LNCAP (cell line): ENCODE data around the gene USP21.

Experiments used
- TF ChIP-seq, protein P1 (sequence below): fragments of 450-650 bp; IDR thresholded peaks from 2 replicates; pipeline ENCODE4 v1.5.1; 2017; ENCODE audit warnings: mild to moderate bottlenecking

Gene USP21

GRCh38 chr1:161206411-161207140, 47.3 kb downstream of the USP21 start:
- TF ChIP-seq, protein P1, sequence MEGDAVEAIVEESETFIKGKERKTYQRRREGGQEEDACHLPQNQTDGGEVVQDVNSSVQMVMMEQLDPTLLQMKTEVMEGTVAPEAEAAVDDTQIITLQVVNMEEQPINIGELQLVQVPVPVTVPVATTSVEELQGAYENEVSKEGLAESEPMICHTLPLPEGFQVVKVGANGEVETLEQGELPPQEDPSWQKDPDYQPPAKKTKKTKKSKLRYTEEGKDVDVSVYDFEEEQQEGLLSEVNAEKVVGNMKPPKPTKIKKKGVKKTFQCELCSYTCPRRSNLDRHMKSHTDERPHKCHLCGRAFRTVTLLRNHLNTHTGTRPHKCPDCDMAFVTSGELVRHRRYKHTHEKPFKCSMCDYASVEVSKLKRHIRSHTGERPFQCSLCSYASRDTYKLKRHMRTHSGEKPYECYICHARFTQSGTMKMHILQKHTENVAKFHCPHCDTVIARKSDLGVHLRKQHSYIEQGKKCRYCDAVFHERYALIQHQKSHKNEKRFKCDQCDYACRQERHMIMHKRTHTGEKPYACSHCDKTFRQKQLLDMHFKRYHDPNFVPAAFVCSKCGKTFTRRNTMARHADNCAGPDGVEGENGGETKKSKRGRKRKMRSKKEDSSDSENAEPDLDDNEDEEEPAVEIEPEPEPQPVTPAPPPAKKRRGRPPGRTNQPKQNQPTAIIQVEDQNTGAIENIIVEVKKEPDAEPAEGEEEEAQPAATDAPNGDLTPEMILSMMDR: no peak

DNA sequence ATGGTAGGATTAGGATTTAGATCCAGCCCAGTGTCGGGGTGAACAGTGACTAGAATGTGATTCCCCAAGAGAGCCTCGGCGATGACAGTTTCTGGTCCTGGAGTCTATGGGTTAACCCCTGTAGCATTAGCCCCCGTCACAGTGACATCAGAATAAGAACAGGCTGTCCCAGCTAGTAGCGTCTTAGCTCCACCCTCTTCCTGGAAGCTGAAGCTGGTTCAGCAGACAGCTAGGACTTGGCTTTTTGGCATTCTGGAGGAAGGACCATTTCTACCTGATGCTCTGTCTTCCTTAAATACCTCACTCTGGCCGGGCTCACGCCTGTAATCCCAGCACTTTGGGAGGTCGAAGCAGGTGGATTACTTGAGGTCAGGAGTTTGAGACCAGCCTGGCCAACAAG, 47.9 kb downstream of the USP21 start:
- TF ChIP-seq, protein P1: no peak

- TF ChIP-seq, protein P1: peak; percentile 99
Observed at GRCh38 chr1:161209790-161210409, 50.6 kb downstream of the USP21 start.

DNA sequence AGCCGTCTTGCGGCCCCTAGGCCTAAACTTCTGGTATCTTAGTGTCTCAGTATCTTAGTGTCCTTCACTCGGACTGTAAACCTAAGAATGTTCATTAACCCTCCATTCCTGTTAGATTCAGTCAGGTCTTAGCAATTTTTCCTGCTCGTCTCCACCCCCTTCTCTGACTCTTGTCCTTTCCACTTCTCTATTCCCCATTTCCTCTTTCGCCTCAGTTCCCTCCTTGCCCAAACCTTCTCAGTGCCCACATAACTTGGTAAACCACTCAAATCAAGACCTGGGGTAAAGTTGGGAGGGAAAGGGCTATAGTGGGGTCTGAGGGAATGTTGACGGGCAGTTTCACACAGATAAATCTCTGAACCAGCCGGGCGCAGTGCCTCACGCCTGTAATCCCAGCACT, 55.1 kb downstream of the USP21 start:
- TF ChIP-seq, protein P1: no peak

- TF ChIP-seq, protein P1: no peak
Observed at GRCh38 chr1:161215076-161215475, 55.8 kb downstream of the USP21 start, which contains the start of gene FCER1G. Gene FCER1G, plus strand, starts transcription at chr1:161215295. Its CDS starts 27 bp downstream, at chr1:161215322.
